ENCODE data around the gene IMMP2L.

The IMMP2L gene

DNA sequence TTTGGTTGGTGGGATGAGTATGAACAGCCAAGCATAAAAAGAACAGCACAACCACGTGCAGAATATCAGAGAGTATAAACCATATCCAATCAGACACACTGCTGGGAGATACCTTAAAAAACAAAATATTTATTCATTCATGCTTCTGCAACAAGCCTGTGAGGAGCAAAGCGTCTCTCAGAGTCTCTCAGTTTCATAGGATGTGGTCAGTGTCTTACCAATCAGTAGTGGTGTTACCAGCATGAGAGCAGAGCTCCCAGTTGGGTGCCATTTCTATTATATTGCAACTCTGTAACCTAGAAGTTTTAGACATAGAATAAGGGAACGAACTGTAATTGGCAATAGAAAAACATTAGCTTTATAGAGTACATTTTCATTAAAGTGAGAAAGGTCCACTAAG is 917.2 kb downstream of the IMMP2L start:
- TF ChIP-seq, protein P1, sequence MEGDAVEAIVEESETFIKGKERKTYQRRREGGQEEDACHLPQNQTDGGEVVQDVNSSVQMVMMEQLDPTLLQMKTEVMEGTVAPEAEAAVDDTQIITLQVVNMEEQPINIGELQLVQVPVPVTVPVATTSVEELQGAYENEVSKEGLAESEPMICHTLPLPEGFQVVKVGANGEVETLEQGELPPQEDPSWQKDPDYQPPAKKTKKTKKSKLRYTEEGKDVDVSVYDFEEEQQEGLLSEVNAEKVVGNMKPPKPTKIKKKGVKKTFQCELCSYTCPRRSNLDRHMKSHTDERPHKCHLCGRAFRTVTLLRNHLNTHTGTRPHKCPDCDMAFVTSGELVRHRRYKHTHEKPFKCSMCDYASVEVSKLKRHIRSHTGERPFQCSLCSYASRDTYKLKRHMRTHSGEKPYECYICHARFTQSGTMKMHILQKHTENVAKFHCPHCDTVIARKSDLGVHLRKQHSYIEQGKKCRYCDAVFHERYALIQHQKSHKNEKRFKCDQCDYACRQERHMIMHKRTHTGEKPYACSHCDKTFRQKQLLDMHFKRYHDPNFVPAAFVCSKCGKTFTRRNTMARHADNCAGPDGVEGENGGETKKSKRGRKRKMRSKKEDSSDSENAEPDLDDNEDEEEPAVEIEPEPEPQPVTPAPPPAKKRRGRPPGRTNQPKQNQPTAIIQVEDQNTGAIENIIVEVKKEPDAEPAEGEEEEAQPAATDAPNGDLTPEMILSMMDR (IDR thresholded peaks at IDR 0.05): no peak

- TF ChIP-seq, protein P1 (IDR thresholded peaks at IDR 0.05): no peak
Observed at GRCh38 chr7:110637252-110637651, 925.0 kb downstream of the IMMP2L start.

- TF ChIP-seq, protein P1 (IDR thresholded peaks at IDR 0.05): no peak
Observed at GRCh38 chr7:110633313-110633712, 929.0 kb downstream of the IMMP2L start.

DNA sequence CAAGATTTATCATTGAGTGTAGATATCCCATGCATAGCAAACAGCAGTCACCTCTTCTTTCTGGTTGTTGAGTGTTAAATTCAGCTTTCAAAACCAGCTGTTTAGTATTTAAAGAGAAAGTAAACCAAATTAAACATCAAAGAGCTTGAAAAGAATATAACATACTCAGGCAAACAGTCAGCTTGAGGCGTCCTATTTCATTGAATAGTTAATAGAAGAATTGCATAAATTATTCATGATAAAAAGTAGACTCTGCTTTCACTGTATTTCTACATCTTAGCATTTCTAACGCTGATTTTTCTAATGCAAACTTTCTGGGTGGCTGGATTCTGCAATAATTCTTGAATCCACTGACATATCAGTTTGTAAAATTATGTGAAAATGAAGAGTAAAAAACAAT is 935.9 kb downstream of the IMMP2L start:
- TF ChIP-seq, protein P1 (IDR thresholded peaks at IDR 0.05): no peak

DNA sequence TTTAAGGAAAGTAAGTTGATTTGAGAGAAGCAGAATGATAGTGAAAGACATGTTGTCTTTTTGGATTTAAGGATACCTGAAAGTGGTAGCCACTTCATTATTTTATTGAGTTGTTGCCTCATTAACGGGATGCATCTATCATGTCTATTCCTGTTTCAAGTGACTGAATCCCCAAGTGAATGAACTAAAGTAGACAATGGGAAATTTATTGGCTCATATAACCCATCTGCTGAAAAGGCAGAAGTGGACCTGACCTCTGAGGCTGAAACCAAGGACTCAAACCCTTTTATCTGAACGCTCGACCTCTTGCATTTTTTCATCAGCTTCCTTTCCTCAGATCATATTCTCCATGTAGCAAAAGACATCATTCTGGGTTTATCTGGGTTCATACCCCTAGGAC is 937.0 kb downstream of the IMMP2L start:
- TF ChIP-seq, protein P1 (IDR thresholded peaks at IDR 0.05): no peak

DNA sequence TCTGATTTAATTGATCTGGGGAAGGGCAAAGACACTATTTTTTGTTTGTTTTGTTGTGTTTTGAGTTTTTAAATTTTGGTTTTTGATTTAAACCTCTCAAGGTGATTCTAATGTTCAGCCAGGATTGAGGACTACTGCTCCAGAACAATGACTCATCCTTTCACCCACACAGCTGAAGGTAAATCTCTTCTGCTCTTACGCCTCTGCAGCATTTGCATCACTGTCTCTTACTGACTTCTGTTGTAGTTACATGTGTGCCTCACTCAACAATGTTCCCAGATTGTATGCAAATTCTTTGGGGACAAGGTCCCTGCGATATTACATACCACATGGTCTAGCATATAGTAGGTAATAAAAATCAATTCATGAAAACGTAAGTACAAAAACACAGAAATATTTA is 938.9 kb downstream of the IMMP2L start:
- TF ChIP-seq, protein P1 (IDR thresholded peaks at IDR 0.05): no peak

DNA sequence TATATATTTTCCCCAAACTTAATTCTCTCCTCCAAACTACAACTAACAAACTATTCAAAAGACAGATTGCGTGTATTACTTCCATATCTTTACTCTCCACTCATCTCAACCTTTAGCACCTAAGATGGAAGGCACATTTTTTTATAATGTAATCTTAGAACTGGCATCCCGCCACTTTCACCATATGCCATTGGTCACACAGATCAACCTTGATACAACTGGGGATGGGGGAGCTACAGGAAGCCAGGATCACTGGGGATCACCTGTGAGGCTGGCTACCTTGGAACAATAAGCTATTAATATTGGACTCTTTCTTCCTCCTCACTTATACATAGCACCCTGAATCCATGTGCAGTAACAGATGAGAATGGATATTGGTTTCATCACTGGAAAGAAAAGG is 941.0 kb downstream of the IMMP2L start:
- TF ChIP-seq, protein P1 (IDR thresholded peaks at IDR 0.05): no peak

DNA sequence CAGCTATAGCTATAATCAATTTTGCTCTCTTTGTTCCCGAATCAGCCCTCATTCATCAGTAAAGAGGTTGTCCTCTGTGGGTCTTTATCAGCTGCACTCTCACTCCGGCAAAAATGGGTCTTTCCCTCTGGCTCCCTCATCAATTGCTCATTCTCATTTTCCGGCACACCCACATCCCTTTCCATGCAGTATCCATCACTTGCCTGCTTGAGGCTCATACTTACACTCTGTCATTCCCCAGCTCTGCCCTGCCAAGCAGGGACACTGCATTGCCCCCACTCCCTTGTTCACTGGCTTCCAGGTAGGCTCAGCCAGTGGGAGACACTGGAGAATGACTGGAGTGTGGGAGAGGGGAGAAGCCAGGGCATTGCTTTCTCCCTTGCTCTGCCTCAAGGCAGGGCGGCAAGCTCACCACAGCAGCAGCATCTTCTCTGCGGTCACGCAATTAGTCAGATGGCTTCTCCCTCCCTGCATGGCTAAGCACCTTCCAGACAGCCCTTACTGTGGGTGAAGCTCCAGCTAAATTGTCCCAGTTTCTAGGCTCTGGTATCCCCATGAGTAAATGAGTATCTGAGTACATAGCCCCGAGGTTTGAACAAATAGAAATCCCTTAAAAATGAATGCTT is 942.1 kb downstream of the IMMP2L start:
- TF ChIP-seq, protein P1 (IDR thresholded peaks at IDR 0.05): no peak
